GM12878 (cell line): ENCODE data around the gene CS. TPM values are rescaled to one million over a fixed set of nuclear protein-coding genes. Genes with fewer than 3 reads are reported as not detected.

Source experiments
- ATAC-seq: fragments of 200-7000 bp; cut with Tn5 transposase; 3 replicates; pipeline ENCODE4 v1.9.1; 2020; ENCODE audit warnings: mild to moderate bottlenecking, moderate library complexity
- BruUV-seq: library from RNA; stranded (reverse); fragments of 400-500 nt; replicated peaks from 2 replicates; lab custom pipeline; 2021; lab: Mats Ljungman, UMichigan
- CTCF ChIA-PET: fragments of 300-600 bp; sonication (Branson Sonifier 250); formaldehyde crosslinking; extraction: SDS; loops from one replicate; lab custom pipeline; 2021; ENCODE audit warnings: inconsistent platforms; lab: Yijun Ruan, JAX
- POLR2A ChIA-PET: fragments of 350-600 bp; formaldehyde crosslinking; extraction: SDS; loops from one replicate; lab custom pipeline; 2021; ENCODE audit warnings: inconsistent platforms; lab: Charles Lee
- RAD21 ChIA-PET: fragments of 300-600 bp; sonication (Branson Sonifier 250); formaldehyde crosslinking; loops from one replicate; lab custom pipeline; 2023; ENCODE audit warnings: antibody characterized with exemption; ENCODE audit not compliant: unreplicated experiment; lab: Charles Lee
- SMC1A ChIA-PET: fragments of 300-600 bp; sonication (Branson Sonifier 250); formaldehyde crosslinking; loops from one replicate; lab custom pipeline; 2023; ENCODE audit not compliant: unreplicated experiment, uncharacterized antibody; lab: Charles Lee
- DNase-seq: peaks from one replicate; pipeline ENCODE4 v3.0.0-alpha.2; 2011; ENCODE audit warnings: low read depth, low spot score
- FAIRE-seq: peaks from 3 replicates; lab custom pipeline; 2011; peaks lifted over from hg19 to GRCh38; lab: Jason Lieb, UNC
- H2AFZ ChIP-seq: 2 replicates; pipeline ENCODE4 v1.6.0; 2011; ENCODE audit warnings: low read depth, low read length, control low read depth; ENCODE audit not compliant: control insufficient read depth
- H3K27ac ChIP-seq: 2 replicates; pipeline ENCODE4 v1.5.1; 2011; ENCODE audit warnings: control low read depth; ENCODE audit not compliant: control insufficient read depth, insufficient read depth
- H3K27me3 ChIP-seq, 2 experiments: replicated peaks in 1 of 2; 2 replicates each; pipeline versions ENCODE4 v1.6.0 to v1.6.1; 2011; ENCODE audit warnings: low read length in 1 of 2; ENCODE audit not compliant: control insufficient read depth in 2 of 2, insufficient read depth in 2 of 2
- H3K36me3 ChIP-seq, 2 experiments: 2 replicates each; pipeline ENCODE4 v1.5.1; 2011; ENCODE audit warnings: low read length in 1 of 2; ENCODE audit not compliant: control insufficient read depth in 2 of 2, insufficient read depth in 2 of 2
- H3K4me1 ChIP-seq: 2 replicates; pipeline ENCODE4 v1.6.1; 2011; ENCODE audit warnings: mild to moderate bottlenecking, low read length, moderate library complexity, mixed read lengths; ENCODE audit not compliant: control insufficient read depth, insufficient read depth
- H3K4me2 ChIP-seq: 2 replicates; pipeline ENCODE4 v1.6.0; 2011; ENCODE audit warnings: control low read depth; ENCODE audit not compliant: control insufficient read depth, insufficient read depth
- H3K4me3 ChIP-seq: fragments of 200-600 bp; sonication (generic); 2 replicates; pipeline ENCODE4 v1.5.1; 2016
- H3K79me2 ChIP-seq: 2 replicates; pipeline ENCODE4 v1.6.0; 2011; ENCODE audit warnings: low read length; ENCODE audit not compliant: control insufficient read depth, insufficient read depth
- H3K9ac ChIP-seq: 2 replicates; pipeline ENCODE4 v1.8.0; 2011; ENCODE audit warnings: low read length, control low read depth, mixed read lengths; ENCODE audit not compliant: control insufficient read depth, insufficient read depth
- H3K9me3 ChIP-seq: replicated peaks from 3 replicates; pipeline ENCODE4 v1.5.1; 2011; ENCODE audit warnings: mild to moderate bottlenecking, low read length; ENCODE audit not compliant: control insufficient read depth, insufficient read depth
- H4K20me1 ChIP-seq: 2 replicates; pipeline ENCODE4 v1.6.0; 2011; ENCODE audit not compliant: control insufficient read depth, insufficient read depth
- CBX3 ChIP-seq: fragments of 200-600 bp; sonication (generic); IDR thresholded peaks from 2 replicates; pipeline ENCODE4 v1.6.1; 2016; ENCODE audit warnings: low read depth, borderline replicate concordance
- ETV6 ChIP-seq, 2 experiments: fragments of 450-650 bp in 1 of 2; IDR thresholded peaks in 1 of 2; conservative IDR thresholded peaks in 1 of 2; 2 replicates each; pipeline ENCODE4 v1.6.1; 2014; ENCODE audit warnings: antibody characterized with exemption in 1 of 2, borderline replicate concordance in 1 of 2, low read depth in 1 of 2, mild to moderate bottlenecking in 1 of 2, moderate library complexity in 1 of 2
- FOS ChIP-seq: IDR thresholded peaks from 3 replicates; pipeline ENCODE4 v1.6.1; 2011; ENCODE audit warnings: borderline replicate concordance; ENCODE audit not compliant: insufficient read length; ENCODE audit errors: extremely low read depth
- HDGF ChIP-seq: fragments of 450-650 bp; IDR thresholded peaks from 2 replicates; pipeline ENCODE4 v1.6.1; 2016; ENCODE audit warnings: antibody characterized with exemption
- IKZF2 ChIP-seq, 2 experiments: fragments of 450-650 bp; IDR thresholded peaks; 2 replicates each; pipeline ENCODE4 v1.6.1; 2017; ENCODE audit warnings: mild to moderate bottlenecking in 2 of 2, moderate library complexity in 2 of 2
- IRF4 ChIP-seq: IDR thresholded peaks from 2 replicates; pipeline ENCODE4 v1.6.1; 2011; ENCODE audit warnings: low read depth, low read length
- NBN ChIP-seq: fragments of 450-650 bp; IDR thresholded peaks from 2 replicates; pipeline ENCODE4 v1.6.1; 2016
- NFIC ChIP-seq: IDR thresholded peaks from 2 replicates; pipeline ENCODE4 v1.6.1; 2012; ENCODE audit warnings: low read depth, mild to moderate bottlenecking, inconsistent platforms, low read length, moderate library complexity
- POLR2A ChIP-seq: IDR thresholded peaks from 2 replicates; pipeline ENCODE4 v1.6.1; 2011; ENCODE audit warnings: low read depth, mild to moderate bottlenecking, low read length
- POLR2AphosphoS5 ChIP-seq: IDR thresholded peaks from 2 replicates; pipeline ENCODE4 v1.6.1; 2011; ENCODE audit warnings: mild to moderate bottlenecking, low read length, inconsistent platforms
- SP1 ChIP-seq: IDR thresholded peaks from one replicate; pipeline ENCODE4 v1.6.1; 2011; ENCODE audit warnings: low read depth, low read length
- SREBF1 ChIP-seq: IDR thresholded peaks from 2 replicates; pipeline ENCODE4 v1.6.1; 2012; ENCODE audit warnings: mild to moderate bottlenecking, low read length
- YY1 ChIP-seq: IDR thresholded peaks from 2 replicates; pipeline ENCODE4 v1.6.1; 2011; ENCODE audit warnings: low read depth, mild to moderate bottlenecking, low read length
- WGBS: methylation state at CpG from one replicate; pipeline ENCODE4 v1.1.6; 2016; ENCODE audit warnings: low lambda C conversion rate; ENCODE audit not compliant: insufficient replicate concordance, insufficient coverage; ENCODE audit errors: missing lambda C conversion rate; 5-methylcytosine and 5-hydroxymethylcytosine counted together
- in situ Hi-C: fragments of 300-500 bp; cut with MboI; formaldehyde crosslinking; loops from 9 replicates; pipeline ENCODE4 v1.14.3; 2018; ENCODE audit warnings: mixed read lengths
- intact Hi-C: fragments of 100-400 bp; cut with micrococcal nuclease; formaldehyde crosslinking; loops from one replicate; pipeline ENCODE4 v1.14.2; 2022; ENCODE audit not compliant: unreplicated experiment
- polyA plus RNA-seq, 11 experiments: library from polyadenylated mRNA; depleted of rRNA in 4 of 11; unstranded in 6 of 11; stranded (reverse) in 5 of 11; fragments of >200 nt; fragmentation: Nextera tagmentation in 4 of 11; fragmentation: Illumina TruSeq in 1 of 11; extraction: Ambion mirVana in 4 of 11; extraction: Trizol in 1 of 11; gene quantifications; 1 replicate in 1 of 11; 2 replicates in 10 of 11; pipeline versions ENCODE4 v1.2.1 to v1.2.3, GENCODE V29; 2011 to 2016; ENCODE audit warnings: inconsistent platforms in 2 of 11, missing spikeins in 2 of 11, low read depth in 1 of 11
- total RNA-seq, 4 experiments: library from RNA; depleted of rRNA in 3 of 4; stranded (reverse); fragments of >200 nt in 3 of 4; fragmentation: Illumina TruSeq in 1 of 4; extraction: Trizol in 1 of 4; gene quantifications; 2 replicates each; pipeline versions ENCODE4 v1.2.1 to v1.2.3, GENCODE V29; 2013 to 2021
- TF ChIP-seq, protein P1 (sequence below): fragments of 450-650 bp; IDR thresholded peaks from 2 replicates; pipeline ENCODE4 v1.6.1; 2016; ENCODE audit warnings: mild to moderate bottlenecking, moderate library complexity, borderline replicate concordance
- TF ChIP-seq, protein P2 (sequence below): fragments of 450-650 bp; IDR thresholded peaks from 2 replicates; pipeline ENCODE4 v1.6.1; 2017; ENCODE audit warnings: mild to moderate bottlenecking

The CS gene
- total and polyA plus RNA-seq, 10 of the 15 experiments (the other 5 are each of a cell fraction or from before 2014, with no cell fraction given), result 64.9 to 276 (median 139) TPM

DNA sequence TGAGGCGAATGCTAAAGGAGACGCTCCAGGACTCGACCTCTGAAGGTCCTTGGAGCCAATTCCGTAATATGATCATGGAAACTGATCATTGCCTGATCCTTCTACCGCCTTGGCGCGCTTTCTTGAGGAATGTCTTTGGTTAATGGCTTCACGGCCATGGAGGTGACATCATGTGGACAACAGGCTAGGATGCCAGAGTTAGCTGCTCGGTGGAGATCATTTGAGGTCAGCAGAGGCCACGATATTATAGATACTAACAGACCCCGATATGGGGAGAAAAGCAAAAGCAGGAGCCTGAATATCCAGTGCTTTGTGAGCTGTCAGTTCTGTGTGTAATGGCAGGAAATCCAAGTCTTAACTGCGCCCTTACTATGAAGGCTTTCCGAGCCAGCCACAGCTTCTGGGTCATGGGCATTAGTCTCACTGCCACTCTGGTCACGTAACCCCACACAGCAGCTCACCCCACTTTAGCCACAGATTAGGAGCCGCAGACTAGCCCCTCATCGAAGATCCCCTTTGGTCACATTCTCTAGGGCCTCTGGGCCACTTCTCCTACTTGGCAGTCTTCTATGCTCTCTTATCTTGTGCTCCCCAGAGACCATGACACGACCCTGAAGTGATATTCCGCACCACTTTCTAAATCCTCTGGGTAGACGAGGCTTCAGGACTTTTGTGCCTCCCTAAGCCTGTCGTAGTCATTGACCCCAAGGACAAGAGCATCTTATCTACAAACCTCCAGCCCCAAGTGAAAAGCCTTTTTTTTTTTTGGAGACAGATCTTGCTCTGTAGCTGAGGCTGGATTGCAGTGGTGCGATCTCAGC lies 724 bp upstream of the CS start:
- H3K79me2 ChIP-seq, result peaks cover 42% of the 10 kb centered on the region
- WGBS, result 67% methylated on average over 21 of the region's 21 CpGs
- peak overlapping the region; percentile 87 for H3K4me3 ChIP-seq
- H3K27me3 ChIP-seq, result no peaks in the 10 kb centered on the region
- peak overlapping the region; percentile 85 for H3K27ac ChIP-seq
- no peaks in the 10 kb centered on the region for H4K20me1 ChIP-seq
- in situ Hi-C loops, result no loop called here
- FAIRE-seq (no peak), DNase-seq (no peak), ATAC-seq (no peak)
- no peaks in the 10 kb centered on the region for H3K36me3 ChIP-seq
- H3K4me2 ChIP-seq, result peak overlapping the region; percentile 88
- TSS peak; percentile 92 for BruUV-seq
- H2AFZ ChIP-seq, result peak overlapping the region; percentile 93
- POLR2A ChIA-PET, result interaction anchor here (0.7 to 1.5 kb wide), 3 partner anchors 14 to 59 kb away, joined by 3 to 6 read pairs (median 3); partner anchors contain the start of gene STAT2
- CTCF ChIA-PET, result interaction anchor here (0.6 to 1.2 kb wide), 6 partner anchors 28 to 1895 kb away, joined by 3 to 4 read pairs (median 3); partner anchors contain the start of gene PAN2
- no peaks in the 10 kb centered on the region for H3K9me3 ChIP-seq
- SMC1A ChIA-PET, result no interaction called here
- H3K9ac ChIP-seq, result peak overlapping the region; percentile 73
- H3K4me1 ChIP-seq, result peaks cover 31% of the 10 kb centered on the region
- intact Hi-C loops, result loop anchor here (1.0 to 2.0 kb wide), 2 partner anchors 34 to 108 kb away; partner anchors contain the start of gene COQ10A
- RAD21 ChIA-PET, result interaction anchor here (0.5 to 1.6 kb wide), 4 partner anchors 43 to 383 kb away, joined by 3 to 6 read pairs (median 4); partner anchors contain the start of genes ANKRD52, RNF41 and STAT2
- TF ChIP-seq ETV6 (conservative IDR thresholded peaks at IDR 0.05 in 1 of 2, IDR thresholded peaks at IDR 0.05 in 1 of 2; ENCODE audit: borderline replicate concordance in 1 of 2, low read depth in 1 of 2) (no peak), IRF4 (no peak), IKZF2 (IDR thresholded peaks at IDR 0.05) (no peak), FOS (no peak), SREBF1 (no peak), HDGF (no peak), CBX3 (no peak), NBN (no peak), YY1 (0 out of 2 replicates have a peak, but pooled peaks have one; percentile 9), NFIC (no peak), POLR2AphosphoS5 (no peak), SP1 (no peak), POLR2A (no peak)
- TF ChIP-seq, protein P1, sequence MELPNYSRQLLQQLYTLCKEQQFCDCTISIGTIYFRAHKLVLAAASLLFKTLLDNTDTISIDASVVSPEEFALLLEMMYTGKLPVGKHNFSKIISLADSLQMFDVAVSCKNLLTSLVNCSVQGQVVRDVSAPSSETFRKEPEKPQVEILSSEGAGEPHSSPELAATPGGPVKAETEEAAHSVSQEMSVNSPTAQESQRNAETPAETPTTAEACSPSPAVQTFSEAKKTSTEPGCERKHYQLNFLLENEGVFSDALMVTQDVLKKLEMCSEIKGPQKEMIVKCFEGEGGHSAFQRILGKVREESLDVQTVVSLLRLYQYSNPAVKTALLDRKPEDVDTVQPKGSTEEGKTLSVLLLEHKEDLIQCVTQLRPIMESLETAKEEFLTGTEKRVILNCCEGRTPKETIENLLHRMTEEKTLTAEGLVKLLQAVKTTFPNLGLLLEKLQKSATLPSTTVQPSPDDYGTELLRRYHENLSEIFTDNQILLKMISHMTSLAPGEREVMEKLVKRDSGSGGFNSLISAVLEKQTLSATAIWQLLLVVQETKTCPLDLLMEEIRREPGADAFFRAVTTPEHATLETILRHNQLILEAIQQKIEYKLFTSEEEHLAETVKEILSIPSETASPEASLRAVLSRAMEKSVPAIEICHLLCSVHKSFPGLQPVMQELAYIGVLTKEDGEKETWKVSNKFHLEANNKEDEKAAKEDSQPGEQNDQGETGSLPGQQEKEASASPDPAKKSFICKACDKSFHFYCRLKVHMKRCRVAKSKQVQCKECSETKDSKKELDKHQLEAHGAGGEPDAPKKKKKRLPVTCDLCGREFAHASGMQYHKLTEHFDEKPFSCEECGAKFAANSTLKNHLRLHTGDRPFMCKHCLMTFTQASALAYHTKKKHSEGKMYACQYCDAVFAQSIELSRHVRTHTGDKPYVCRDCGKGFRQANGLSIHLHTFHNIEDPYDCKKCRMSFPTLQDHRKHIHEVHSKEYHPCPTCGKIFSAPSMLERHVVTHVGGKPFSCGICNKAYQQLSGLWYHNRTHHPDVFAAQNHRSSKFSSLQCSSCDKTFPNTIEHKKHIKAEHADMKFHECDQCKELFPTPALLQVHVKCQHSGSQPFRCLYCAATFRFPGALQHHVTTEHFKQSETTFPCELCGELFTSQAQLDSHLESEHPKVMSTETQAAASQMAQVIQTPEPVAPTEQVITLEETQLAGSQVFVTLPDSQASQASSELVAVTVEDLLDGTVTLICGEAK, result peak; percentile 74; the same call in 1 of the 2 replicates
- TF ChIP-seq, protein P2, sequence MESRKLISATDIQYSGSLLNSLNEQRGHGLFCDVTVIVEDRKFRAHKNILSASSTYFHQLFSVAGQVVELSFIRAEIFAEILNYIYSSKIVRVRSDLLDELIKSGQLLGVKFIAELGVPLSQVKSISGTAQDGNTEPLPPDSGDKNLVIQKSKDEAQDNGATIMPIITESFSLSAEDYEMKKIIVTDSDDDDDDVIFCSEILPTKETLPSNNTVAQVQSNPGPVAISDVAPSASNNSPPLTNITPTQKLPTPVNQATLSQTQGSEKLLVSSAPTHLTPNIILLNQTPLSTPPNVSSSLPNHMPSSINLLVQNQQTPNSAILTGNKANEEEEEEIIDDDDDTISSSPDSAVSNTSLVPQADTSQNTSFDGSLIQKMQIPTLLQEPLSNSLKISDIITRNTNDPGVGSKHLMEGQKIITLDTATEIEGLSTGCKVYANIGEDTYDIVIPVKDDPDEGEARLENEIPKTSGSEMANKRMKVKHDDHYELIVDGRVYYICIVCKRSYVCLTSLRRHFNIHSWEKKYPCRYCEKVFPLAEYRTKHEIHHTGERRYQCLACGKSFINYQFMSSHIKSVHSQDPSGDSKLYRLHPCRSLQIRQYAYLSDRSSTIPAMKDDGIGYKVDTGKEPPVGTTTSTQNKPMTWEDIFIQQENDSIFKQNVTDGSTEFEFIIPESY, result peak; percentile 96
